Measurements from ENCODE around the gene MOXD1.

The MOXD1 gene

GRCh38 chr6:132400883-132401617 lies at the start of gene MOXD1:
Gene MOXD1, minus strand, starts transcription at chr6:132401475. Its CDS starts 49 bp downstream, at chr6:132401426.
- H3K4me3 ChIP-seq (ENCODE audit: low read depth, low read length) = peak within 1 kb of the TSS; percentile 78

DNA sequence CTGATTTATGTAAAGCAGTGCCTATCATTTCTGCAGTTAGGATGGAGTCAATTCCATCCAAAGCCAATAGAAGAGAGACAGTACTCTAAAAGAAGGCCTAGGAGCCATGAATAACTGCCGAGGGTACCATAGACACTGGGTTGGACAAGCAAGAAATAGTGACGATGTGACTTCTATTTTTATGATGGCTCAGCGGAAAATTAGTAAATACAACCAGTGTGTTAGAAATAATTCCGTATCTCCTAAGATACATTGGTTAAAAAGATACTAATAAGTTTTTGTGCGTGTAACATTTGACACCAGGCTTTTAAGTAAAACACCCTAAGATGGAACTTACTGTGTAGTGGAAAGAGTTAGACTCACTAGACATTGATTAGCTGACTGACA lies 45.6 kb upstream of the MOXD1 start:
- H3K4me3 ChIP-seq (ENCODE audit: low read depth, low read length) = no peak overlapping the region

- H3K4me3 ChIP-seq (ENCODE audit: low read depth, low read length) = no peak overlapping the region
Measured at GRCh38 chr6:132446141-132446854, 45.0 kb upstream of the MOXD1 start.

DNA sequence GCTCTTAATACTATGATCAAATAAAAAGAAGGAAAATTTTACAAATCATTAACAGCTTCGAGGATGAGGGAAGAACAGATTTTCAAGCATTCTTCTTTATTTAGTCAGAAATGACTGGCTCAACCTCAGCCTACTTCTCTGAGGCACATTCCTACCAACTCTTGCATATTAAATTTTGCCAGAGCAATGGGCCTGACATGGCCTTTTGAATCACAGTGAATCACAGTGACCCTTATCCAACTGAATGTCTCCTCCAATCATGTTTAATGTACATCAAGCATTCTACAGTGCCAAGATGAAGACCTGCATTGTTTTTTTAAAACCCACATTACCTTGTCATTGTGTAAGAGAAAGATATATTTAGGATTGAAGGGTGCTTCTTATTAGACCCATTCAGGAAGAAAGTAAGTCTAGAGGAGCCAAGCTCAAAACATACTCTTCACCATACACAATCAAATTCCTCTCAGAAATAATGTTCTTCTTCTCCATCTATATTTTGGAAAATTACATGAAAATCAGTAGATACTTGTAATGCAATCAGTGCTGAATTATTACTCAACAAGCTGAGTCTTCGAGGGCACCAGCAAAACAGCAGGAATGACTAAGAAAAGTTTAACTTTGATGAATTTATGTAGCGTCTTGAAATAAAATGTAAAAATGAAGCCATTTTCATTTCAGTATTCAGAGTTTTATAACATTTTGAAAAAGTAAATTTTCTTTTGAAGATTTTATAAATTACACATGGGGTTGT lies 44.1 kb upstream of the MOXD1 start:
- H3K4me3 ChIP-seq (ENCODE audit: low read depth, low read length) = no peak overlapping the region

DNA sequence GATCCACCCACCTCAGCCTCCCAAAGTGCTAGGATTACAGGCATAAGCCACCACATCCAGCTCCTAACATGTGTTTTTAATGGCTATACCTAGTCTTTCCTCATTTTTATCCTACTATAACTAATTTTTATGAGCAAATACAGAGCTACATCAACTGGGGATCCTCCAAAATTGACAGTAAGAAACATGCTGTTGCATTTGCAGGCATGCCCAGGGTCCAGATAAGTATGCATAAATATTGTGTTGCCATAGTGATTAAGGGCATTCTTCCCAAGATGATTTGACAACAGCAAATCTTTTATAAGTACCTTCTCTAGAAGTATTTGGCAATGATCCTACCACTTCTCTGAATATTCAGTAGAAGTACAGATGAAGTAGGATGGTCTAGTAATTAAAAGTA lies 41.9 kb upstream of the MOXD1 start:
- no peak overlapping the region for H3K4me3 ChIP-seq (ENCODE audit: low read depth, low read length)

DNA sequence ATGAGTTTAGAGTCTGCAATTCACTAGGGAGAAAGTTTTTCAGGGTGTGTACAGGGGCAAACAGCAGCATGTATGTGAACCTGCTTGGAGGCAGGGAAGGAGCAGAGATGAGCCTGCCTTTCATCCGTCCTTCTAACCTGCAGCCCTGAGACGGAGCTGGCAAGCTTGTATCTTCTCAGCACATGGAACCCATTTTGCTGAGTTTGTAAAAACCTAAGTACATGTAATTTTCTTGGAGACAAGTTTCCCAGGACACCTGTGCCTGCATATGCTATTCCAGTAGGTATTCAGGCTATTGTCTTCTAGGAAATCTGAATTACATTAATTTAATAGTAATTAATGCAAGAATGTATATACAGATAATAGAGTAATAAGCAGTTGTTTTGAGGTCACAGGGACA lies 28.8 kb upstream of the MOXD1 start:
- H3K4me3 ChIP-seq (ENCODE audit: low read depth, low read length) = no peak overlapping the region

- no peak overlapping the region for H3K4me3 ChIP-seq (ENCODE audit: low read depth, low read length)
Measured at GRCh38 chr6:132425176-132425575, 23.9 kb upstream of the MOXD1 start.

- no peak overlapping the region for H3K4me3 ChIP-seq (ENCODE audit: low read depth, low read length)
Measured at GRCh38 chr6:132423839-132424238, 22.6 kb upstream of the MOXD1 start.

DNA sequence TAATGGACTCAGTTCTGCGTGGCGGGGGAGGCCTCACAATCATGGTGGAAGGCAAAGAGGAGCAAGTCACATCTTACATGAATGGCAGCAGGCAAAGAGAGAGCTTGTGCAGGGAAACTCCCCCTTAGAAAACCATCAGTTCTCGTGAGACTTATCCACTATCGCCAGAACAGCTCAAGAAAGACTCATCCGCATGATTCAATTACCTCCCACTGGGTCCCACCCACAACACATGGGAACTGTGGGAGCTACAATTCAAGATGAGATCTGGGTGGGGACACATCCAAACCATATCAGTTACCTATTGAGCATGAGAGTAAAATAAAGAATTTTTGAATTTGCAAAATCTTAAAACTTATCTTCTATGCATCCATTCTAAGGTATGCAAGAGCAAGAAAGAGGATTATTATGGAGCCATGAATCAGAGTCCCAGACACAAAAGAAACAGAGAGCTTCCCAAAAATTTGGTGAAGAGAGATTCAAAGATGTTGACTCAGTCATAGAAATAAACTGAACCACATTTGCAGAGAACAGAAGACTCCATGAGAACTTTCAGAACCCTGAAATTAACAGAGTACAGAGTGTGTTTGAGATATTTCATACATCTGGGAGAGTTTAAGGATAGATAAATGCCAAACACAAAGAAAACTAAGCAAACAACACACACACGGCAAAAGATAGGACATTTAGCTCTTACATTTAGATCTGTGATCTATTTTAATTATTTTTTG lies 17.1 kb upstream of the MOXD1 start:
- no peak overlapping the region for H3K4me3 ChIP-seq (ENCODE audit: low read depth, low read length)

DNA sequence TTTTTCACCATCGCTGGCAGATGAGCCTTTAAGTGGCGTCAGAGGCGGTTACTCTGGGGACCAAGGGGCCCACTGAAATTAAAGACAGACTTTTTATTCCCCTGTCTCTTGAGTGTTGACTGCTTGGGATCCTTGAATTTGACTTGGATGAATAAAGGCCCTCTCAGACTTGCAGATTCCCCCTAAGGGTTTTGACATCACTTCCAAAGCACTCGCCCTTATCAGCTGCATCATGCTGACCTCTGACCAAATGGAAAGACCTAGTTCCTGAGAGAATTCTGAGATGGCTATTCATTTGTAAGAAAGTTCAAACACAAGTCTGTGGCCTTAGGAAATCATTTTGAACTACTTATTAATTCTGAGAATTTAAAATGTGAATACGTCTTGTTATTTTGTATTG lies 13.5 kb upstream of the MOXD1 start:
- H3K4me3 ChIP-seq (ENCODE audit: low read depth, low read length) = no peak overlapping the region

DNA sequence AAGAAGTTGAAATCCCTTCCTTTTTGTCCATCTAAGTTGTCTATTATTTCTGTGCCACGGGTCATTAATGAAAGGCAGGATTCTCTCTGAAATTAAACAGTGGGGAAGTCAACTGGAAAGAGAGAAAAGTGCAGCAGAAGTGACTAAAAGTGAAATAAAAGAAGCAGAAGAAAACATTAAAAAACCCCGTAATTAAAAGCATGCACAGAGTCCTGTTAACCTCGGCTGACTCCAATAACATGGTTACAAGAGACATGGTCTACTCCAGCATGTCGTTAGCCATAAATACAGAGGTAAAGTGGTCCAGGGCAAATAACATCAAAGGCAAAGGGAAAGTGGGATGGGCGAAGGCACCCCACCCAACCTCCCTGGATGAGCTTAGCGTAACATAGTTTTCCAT lies 13.0 kb upstream of the MOXD1 start:
- H3K4me3 ChIP-seq (ENCODE audit: low read depth, low read length) = no peak overlapping the region

- no peak overlapping the region for H3K4me3 ChIP-seq (ENCODE audit: low read depth, low read length)
Measured at GRCh38 chr6:132413499-132413802, 12.2 kb upstream of the MOXD1 start.

GRCh38 chr6:132412656-132413498 lies 11.6 kb upstream of the MOXD1 start:
- no peak overlapping the region for H3K4me3 ChIP-seq (ENCODE audit: low read depth, low read length)

GRCh38 chr6:132411296-132411695 lies 10.0 kb upstream of the MOXD1 start:
- no peak overlapping the region for H3K4me3 ChIP-seq (ENCODE audit: low read depth, low read length)

GRCh38 chr6:132410830-132411229 lies 9.6 kb upstream of the MOXD1 start:
- no peak overlapping the region for H3K4me3 ChIP-seq (ENCODE audit: low read depth, low read length)

GRCh38 chr6:132405143-132405915 lies 4.1 kb upstream of the MOXD1 start:
- no peak overlapping the region for H3K4me3 ChIP-seq (ENCODE audit: low read depth, low read length)

DNA sequence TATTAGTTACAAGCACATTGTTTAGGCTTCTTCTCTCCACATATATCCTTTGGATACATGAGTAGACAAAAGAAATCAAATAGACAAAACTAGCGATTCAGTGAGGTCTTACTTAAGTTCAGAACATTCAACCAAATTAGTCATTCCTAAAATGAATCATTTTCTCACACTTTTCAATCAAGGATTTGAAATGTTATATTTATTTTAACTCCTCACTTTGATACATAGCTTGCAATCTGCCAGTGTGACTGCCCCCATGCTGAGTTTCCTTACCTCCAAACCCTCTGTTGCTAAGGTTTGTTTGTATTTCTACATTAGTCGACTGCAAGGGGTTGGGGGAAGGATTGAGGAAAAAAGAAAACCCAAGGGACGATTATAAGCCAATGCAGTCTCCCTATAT lies 3.5 kb upstream of the MOXD1 start:
- no peak overlapping the region for H3K4me3 ChIP-seq (ENCODE audit: low read depth, low read length)

- no peak overlapping the region for H3K4me3 ChIP-seq (ENCODE audit: low read depth, low read length)
Measured at GRCh38 chr6:132404330-132404729, 3.1 kb upstream of the MOXD1 start.

- peak overlapping the region; percentile 78 for H3K4me3 ChIP-seq (ENCODE audit: low read depth, low read length)
Measured at GRCh38 chr6:132401618-132402285, 477 bp upstream of the MOXD1 start.
